ENCODE results near the gene PRRC2C.

Gene PRRC2C

DNA sequence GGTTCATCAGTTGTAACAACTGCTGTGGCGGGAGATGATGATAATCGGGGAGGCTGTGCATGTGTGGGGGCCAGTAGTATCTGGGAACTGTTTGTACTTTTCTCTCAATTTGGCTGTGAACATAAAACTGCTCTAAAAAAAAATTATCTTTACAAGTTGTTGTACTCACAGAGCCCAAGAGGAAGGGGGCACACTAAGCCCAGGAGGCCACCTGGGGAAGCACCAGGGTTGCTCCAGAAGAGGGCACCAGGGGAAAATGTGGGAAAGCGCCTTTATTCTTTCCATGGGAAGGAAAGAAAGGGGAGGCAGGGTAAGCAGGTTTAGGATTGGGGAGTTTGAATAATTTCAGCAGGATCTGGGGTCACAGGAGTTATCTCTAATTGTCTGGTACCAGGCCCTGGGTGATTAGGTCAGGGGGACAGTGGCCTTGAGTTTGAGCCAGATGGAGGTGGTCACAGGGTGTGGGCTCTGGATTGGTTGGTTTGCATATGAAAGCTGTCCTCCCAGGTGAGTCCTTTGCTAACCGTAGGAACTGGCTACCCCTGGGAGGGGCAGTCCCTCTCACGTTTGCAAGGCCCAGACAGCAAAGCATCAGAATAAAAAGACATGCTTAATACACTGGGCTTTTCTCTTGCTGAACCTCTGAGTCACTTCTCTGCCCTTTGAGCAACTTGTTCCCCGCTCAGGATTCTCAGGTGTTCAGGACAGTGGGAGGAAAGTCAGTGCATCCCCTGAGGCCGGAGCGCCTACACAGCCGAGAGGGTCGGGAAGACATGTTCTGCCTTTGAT is 155.9 kb downstream of the PRRC2C start:
- no peak for DNase-seq (ENCODE audit: low spot score in 2 of 2)
- in situ Hi-C loops (cut with MboI; ENCODE audit: low sequenced_read_pairs): loop anchor here (10.0 kb wide), 1 partner anchor 344 kb away; no protein-coding TSS in a partner anchor
- no peaks in the 10 kb centered on the region for H3K27me3 ChIP-seq (ENCODE audit: low read depth)
- no peaks in the 10 kb centered on the region for H3K36me3 ChIP-seq (replicated peaks)
- H3K4me1 ChIP-seq: 0 out of 2 replicates have a peak, but pooled peaks cover 2% of the 10 kb centered on the region
- H3K9me3 ChIP-seq: no peaks in the 10 kb centered on the region
- no peak overlapping the region for H3K4me3 ChIP-seq

DNA sequence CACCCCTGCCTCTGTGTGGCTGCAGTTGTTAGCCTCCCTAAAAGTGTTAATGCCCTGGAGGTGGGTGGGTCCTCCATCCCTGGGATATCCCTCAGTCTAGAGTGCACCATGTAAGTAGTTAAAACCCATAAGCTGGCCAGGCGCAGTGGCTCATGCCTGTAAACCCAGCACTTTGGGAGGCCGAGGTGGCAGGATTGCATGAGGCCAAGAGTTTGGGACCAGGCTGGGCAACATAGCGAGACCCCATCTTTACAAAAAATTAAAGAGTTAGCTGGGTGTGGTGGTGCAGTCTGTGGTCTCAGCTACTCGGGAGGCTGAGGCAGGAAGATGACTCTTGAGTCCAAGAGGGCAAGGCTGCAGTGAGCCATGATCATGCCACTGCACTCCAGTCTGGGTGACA is 156.9 kb downstream of the PRRC2C start:
- Histone ChIP-seq H3K4me1 (0 out of 2 replicates have a peak, but pooled peaks cover 2% of the 10 kb centered on the region), H3K4me3 (no peak overlapping the region), H3K9me3 (no peaks in the 10 kb centered on the region), H3K36me3 (replicated peaks) (no peaks in the 10 kb centered on the region), H3K27me3 (ENCODE audit: low read depth) (no peaks in the 10 kb centered on the region)
- no peak for DNase-seq (ENCODE audit: low spot score in 2 of 2)
- in situ Hi-C loops (cut with MboI; ENCODE audit: low sequenced_read_pairs): loop anchor here (10.0 kb wide), 1 partner anchor 343 kb away; no protein-coding TSS in a partner anchor
